Activated CD8-positive, alpha-beta memory T cell treated with anti-CD3 and anti-CD28 coated beads, Interleukin-2, amount 50 U/mL, for 4 hours (primary cell): Measurements from ENCODE around the gene INSIG1.

Experiments
- DNase-seq: peaks from one replicate; pipeline ENCODE4 v3.0.0-alpha.2; 2020

INSIG1 gene

GRCh38 chr7:155305231-155305904, 7.7 kb downstream of the INSIG1 start:
- DNase-seq = no peak

GRCh38 chr7:155306673-155307470, 9.2 kb downstream of the INSIG1 start:
- DNase-seq = no peak

DNA sequence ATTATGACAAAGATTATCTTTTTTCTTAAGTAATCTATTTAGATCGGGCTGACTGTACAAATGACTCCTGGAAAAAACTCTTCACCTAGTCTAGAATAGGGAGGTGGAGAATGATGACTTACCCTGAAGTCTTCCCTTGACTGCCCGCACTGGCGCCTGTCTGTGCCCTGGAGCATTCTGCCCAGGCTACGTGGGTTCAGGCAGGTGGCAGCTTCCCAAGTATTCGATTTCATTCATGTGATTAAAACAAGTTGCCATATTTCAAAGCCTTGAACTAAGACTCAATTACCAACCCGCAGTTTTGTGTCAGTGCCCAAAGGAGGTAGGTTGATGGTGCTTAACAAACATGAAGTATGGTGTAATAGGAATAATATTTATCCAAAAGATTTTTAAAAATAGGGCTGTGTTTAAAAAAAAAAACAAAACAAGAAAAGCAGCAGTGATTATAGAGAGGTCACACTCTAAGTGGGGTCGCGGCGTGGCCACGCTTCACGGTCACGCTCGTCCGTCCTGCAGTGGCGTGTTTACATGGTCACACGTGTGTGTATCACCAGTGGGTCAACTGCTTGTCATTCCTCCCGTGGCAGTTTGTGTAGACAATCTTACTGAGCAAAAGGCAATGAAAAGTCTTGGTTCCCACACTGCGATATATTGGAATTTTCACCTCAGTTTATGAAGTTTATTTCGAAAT, 10.8 kb downstream of the INSIG1 start:
- DNase-seq = no peak

GRCh38 chr7:155309021-155309338, 11.3 kb downstream of the INSIG1 start:
- no peak for DNase-seq

GRCh38 chr7:155310425-155311114, 12.9 kb downstream of the INSIG1 start:
- DNase-seq = no peak

GRCh38 chr7:155311826-155312537, 14.3 kb downstream of the INSIG1 start:
- DNase-seq = no peak

GRCh38 chr7:155312633-155313032, 15.0 kb downstream of the INSIG1 start:
- no peak for DNase-seq

- DNase-seq = no peak
Measured at GRCh38 chr7:155313096-155313495, 15.4 kb downstream of the INSIG1 start.

GRCh38 chr7:155315977-155316376, 18.3 kb downstream of the INSIG1 start:
- DNase-seq = no peak

DNA sequence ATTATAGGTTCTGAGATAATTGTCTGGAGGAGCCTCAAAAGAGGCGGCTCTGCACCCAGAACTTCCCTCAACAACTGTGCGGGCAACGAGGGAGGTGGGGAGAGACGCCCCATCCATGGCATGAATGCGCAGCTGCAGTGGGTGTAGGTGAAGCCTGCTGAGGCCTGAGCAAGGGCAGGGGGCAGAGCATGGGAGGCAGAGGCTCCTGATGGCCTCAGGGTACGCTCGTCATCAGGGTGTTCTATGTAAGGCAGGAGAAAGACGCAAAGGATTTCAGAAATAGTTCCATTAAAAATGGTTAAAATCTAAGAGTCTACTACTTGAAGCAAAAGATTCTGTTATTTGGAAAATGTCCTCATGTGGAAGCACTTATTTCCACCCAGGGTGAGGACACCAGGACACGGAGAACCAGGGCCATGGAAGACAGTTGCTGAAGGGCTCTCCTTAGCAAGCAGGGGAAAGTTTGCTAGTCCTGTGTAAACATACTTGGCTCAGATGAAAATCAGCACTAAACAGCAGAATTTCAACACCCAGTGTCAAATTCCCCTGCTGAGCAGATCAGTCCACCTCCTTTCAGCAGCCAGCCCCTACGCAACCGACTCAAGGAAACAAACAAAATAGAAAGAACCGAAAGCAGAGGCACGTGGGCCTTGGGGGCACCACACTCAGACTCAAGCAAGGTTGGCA, 18.9 kb downstream of the INSIG1 start:
- no peak for DNase-seq

GRCh38 chr7:155317114-155317434, 19.4 kb downstream of the INSIG1 start:
- DNase-seq = no peak

- DNase-seq = no peak
Measured at GRCh38 chr7:155318245-155318644, 20.6 kb downstream of the INSIG1 start.

- no peak for DNase-seq
Measured at GRCh38 chr7:155322530-155322929, 24.9 kb downstream of the INSIG1 start.

DNA sequence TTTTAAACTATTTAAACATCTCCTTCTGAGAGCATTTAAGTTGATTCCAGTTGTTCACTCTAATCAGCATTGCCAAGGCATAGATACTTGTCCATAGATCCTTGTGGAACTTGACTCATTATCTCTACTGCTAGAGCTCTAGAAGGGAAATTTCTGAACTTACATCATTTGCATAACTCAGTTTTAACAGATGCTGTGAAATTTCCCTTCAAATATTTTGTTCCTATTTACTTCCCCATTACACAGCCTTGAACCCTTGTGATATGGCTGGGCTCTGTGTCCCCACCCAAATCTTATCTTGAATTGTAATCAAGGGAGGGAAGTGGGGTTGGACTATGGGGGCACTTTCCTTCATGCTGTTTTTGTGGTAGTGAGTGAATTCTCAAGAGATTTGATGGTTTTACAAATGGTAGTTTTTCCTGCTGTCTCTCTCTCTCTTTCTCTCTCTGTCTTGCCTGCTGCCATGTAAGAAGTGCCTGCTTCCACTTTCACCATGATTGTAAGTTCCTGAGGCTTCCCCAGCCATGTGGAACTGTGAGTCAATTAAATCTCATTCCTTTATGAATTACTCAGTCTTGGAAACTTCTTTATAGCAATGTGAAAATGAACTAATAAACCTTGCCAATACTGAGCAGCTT, 25.4 kb downstream of the INSIG1 start:
- DNase-seq = no peak

GRCh38 chr7:155324012-155324917, 26.6 kb downstream of the INSIG1 start:
- no peak for DNase-seq

DNA sequence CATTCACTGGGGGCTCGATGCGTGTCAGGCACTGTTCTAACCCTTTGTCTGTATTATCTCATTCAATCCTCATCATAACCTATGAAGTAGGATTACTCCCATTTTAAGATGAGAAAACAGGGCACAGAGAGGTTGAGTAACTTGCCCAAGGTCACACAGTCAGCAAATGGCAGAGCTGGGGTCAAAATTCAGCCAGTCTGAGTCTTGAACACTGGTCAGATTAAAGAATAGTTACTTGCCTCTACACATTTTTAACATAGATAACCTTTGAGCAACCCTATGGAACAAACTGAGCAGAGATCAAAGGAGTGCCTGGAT, 27.2 kb downstream of the INSIG1 start:
- DNase-seq = no peak

DNA sequence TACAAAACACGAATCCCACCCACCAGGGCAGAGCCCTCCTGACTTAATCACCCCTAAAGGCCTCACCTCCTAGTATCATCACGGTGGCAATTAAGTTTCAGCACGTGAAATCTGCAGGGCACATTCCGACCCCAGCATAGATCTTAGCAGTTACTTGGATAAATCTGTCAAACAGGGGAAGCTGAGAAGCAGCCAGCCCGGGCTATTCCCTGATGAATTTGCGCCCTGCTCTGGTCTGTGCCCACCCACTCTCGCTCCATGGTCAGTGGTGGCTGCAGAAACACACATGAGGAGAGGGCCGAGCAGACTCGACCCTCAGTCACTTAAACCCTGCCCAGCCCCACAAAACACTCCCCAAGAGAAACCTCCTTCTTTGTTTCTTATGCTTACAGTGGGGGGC, 28.7 kb downstream of the INSIG1 start:
- DNase-seq = no peak

DNA sequence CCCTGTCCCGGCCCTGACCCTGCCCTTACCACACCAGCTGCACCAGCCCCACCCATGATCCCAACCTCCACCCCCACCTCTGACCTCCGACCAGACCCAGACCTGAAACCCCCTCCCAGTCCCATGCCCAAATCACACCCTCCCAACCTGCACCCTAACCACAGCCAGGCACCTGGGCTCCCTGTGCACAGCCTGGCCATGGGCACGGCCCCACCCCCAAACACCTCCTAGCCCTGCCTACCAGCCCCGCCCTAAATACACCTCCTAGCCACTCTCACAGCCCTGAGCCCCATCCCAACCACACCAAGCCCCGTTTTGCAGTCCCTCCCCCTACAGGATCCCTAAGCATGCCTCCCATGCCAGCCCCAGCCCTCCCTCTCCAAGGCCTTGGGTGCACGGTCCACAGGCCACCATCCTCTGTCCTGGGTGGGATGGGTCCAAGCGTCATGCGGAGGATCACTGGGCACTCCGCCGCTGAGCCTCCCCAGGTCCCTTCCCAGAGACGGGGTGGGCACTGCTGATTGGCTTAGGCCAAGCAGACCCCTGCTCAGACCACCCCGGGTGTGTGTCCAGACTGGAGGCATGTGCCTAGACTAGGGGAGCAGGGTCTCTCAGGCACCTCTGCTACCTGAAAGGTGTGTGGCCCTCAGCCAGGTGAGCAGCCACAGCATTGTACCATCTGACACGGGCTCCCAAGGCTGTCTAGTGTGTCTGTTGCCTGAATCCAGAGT, 30.1 kb downstream of the INSIG1 start:
- DNase-seq = no peak

DNA sequence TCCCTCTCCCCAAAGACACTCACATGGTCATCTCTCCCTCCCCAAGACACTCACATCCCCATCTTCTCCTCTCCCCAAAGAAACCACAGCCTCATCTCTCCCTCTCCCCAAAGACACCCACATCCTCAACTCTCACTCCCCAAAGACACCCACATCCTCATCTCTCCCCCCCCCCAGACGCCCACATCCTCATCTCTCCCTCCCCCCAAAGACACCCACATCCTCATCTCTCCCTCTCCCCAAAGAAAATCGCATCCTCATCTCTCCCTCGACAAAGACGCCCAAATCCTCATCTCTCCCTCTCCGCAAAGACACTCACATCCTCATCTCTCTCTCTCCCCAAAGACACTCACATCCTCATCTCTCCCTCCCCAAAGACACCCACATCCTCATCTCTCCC, 31.5 kb downstream of the INSIG1 start:
- no peak for DNase-seq

DNA sequence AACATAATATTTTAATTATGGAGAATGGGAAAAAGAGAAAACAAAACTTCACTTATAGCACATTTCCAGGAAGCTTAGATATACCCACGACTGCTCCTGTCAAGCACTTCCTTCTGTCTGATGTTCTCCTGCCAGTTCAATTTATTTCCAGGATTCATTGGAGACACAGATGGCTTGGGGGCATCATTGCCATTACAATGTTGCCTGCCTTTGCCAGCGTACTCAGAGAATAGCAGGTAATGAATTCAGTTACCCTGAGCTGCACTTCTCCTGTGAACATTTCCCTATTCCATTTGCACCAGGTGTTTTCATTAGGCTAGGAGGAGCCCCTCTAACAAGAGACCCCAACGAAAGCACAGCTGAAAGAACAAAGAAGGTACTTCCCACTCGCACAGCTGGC, 33.7 kb downstream of the INSIG1 start:
- no peak for DNase-seq
